ENCODE measurements around the gene NFATC3. TPM values are rescaled to one million over a fixed set of nuclear protein-coding genes. Genes with fewer than 3 reads are reported as not detected.
"Not testable (repeated sequence)": the region's sequence is repeated elsewhere in the genome, so short reads cannot be mapped to it uniquely, and the experiment has no call there.

NFATC3 gene
- total and polyA plus RNA-seq, 10 donors, result 12.4 to 89.7 (median 67.2) TPM

- intact Hi-C loops (cut with DNase I; ENCODE audit: low total_unique reads), result no loop called here
- H3K27ac ChIP-seq, result no peak overlapping the region
- H3K36me3 ChIP-seq, result peaks cover 0 to 47% (median 9%) of the 10 kb centered on the region in 6 donors
- WGBS, 5 donors, result 52 to 83% (median 73%) methylated on average over 2 of the region's 2 CpGs
- no peak for DNase-seq
- H3K27me3 ChIP-seq (replicated peaks in 1 of 7), result no peaks in the 10 kb centered on the region
- H3K9me3 ChIP-seq, result no peaks in the 10 kb centered on the region
- TF ChIP-seq POLR2A (IDR thresholded peaks at IDR 0.05) (no peak), POLR2AphosphoS5 (IDR thresholded peaks at IDR 0.05) (no peak)
- H3K4me1 ChIP-seq, result peaks cover 0 to 94% (median 32%) of the 10 kb centered on the region in 6 donors
- H3K4me3 ChIP-seq, result no peak overlapping the region
Measured at GRCh38 chr16:68126395-68126794, 41.2 kb downstream of the NFATC3 start.

GRCh38 chr16:68128577-68129305 is 43.6 kb downstream of the NFATC3 start:
- no peak for DNase-seq
- peaks cover 4 to 90% (median 37%) of the 10 kb centered on the region in 6 donors for H3K4me1 ChIP-seq
- H3K4me3 ChIP-seq, result no peak overlapping the region
- WGBS, 5 donors, result 75 to 91% (median 88%) methylated on average over 6 of the region's 6 CpGs
- H3K27me3 ChIP-seq (replicated peaks in 1 of 7), result no peaks in the 10 kb centered on the region
- peak overlapping the region in 1 of 8 donors; percentile 33 for H3K27ac ChIP-seq
- TF ChIP-seq POLR2A (IDR thresholded peaks at IDR 0.05), result no peak
- no peak for TF ChIP-seq CTCF (IDR thresholded peaks at IDR 0.05 in 8 of 11, conservative IDR thresholded peaks at IDR 0.05 in 3 of 11)
- no peak for TF ChIP-seq POLR2AphosphoS5 (IDR thresholded peaks at IDR 0.05)
- H3K36me3 ChIP-seq, result peaks cover 0 to 39% (median 9%) of the 10 kb centered on the region in 6 donors
- intact Hi-C loops (cut with DNase I; ENCODE audit: low total_unique reads), result no loop called here
- no peaks in the 10 kb centered on the region for H3K9me3 ChIP-seq

- peaks cover 0 to 42% (median 9%) of the 10 kb centered on the region in 6 donors for H3K36me3 ChIP-seq
- 89 to 97% (median 95%) methylated on average over 3 of the region's 3 CpGs for WGBS, 5 donors
- no peaks in the 10 kb centered on the region for H3K27me3 ChIP-seq (replicated peaks in 1 of 7)
- no peak for DNase-seq
- H3K9me3 ChIP-seq, result no peaks in the 10 kb centered on the region
- intact Hi-C loops (cut with DNase I; ENCODE audit: low total_unique reads), result no loop called here
- H3K27ac ChIP-seq, result no peak overlapping the region
- no peak for TF ChIP-seq POLR2A (IDR thresholded peaks at IDR 0.05)
- no peak for TF ChIP-seq POLR2AphosphoS5 (IDR thresholded peaks at IDR 0.05)
- no peak for TF ChIP-seq CTCF (IDR thresholded peaks at IDR 0.05 in 8 of 11, conservative IDR thresholded peaks at IDR 0.05 in 3 of 11)
- no peak overlapping the region for H3K4me3 ChIP-seq
- H3K4me1 ChIP-seq, result peaks cover 4 to 75% (median 31%) of the 10 kb centered on the region in 6 donors
Measured at GRCh38 chr16:68130520-68130919, 45.4 kb downstream of the NFATC3 start.

- TF ChIP-seq POLR2AphosphoS5 (IDR thresholded peaks at IDR 0.05) (no peak), CTCF (IDR thresholded peaks at IDR 0.05 in 8 of 11, conservative IDR thresholded peaks at IDR 0.05 in 3 of 11) (no peak), POLR2A (IDR thresholded peaks at IDR 0.05) (no peak)
Measured at GRCh38 chr16:68131813-68132706, 46.9 kb downstream of the NFATC3 start.

GRCh38 chr16:68133000-68133399 is 47.8 kb downstream of the NFATC3 start:
- H3K27me3 ChIP-seq (replicated peaks in 1 of 7); H3K9me3 ChIP-seq; H3K27ac ChIP-seq; DNase-seq; intact Hi-C loops (cut with DNase I; ENCODE audit: low total_unique reads); H3K4me3 ChIP-seq: not testable (repeated sequence)
- WGBS, 5 donors, result 84 to 97% (median 91%) methylated on average over 4 of the region's 4 CpGs
- peaks cover 0 to 43% (median 4%) of the 10 kb centered on the region in 6 donors for H3K36me3 ChIP-seq
- H3K4me1 ChIP-seq, result peaks cover 4 to 51% (median 23%) of the 10 kb centered on the region in 6 donors

More at GRCh38 chr16:68131813-68132706, 46.9 kb downstream of the NFATC3 start:
- Histone ChIP-seq H3K27ac (no peak overlapping the region), H3K4me1 (peaks cover 4 to 60% (median 25%) of the 10 kb centered on the region in 6 donors), H3K4me3 (no peak overlapping the region), H3K27me3 (replicated peaks in 1 of 7) (no peaks in the 10 kb centered on the region), H3K9me3 (no peaks in the 10 kb centered on the region), H3K36me3 (peaks cover 0 to 42% (median 3%) of the 10 kb centered on the region in 6 donors)
- 51 to 67% (median 59%) methylated on average over 2 of the region's 2 CpGs for WGBS, 5 donors
- no peak for DNase-seq
- intact Hi-C loops (cut with DNase I; ENCODE audit: low total_unique reads), result no loop called here

Data from spleen (tissue), 11 donors.